Upper lobe of left lung (tissue), 6 donors: ENCODE data around the gene ARGFX. TPM values are rescaled to one million over a fixed set of nuclear protein-coding genes. Genes with fewer than 3 reads are reported as not detected.
"Not testable (repeated sequence)": the region's sequence is repeated elsewhere in the genome, so short reads cannot be mapped to it uniquely, and the experiment has no call there.

Experiments used
- ATAC-seq, 2 donors: fragments of 200-7000 bp; cut with Tn5 transposase; one replicate each; pipeline ENCODE4 v1.9.1; 2022; ENCODE audit warnings: mild to moderate bottlenecking in 2 of 2, moderate library complexity in 2 of 2; ENCODE audit not compliant: low FRiP score in 2 of 2
- DNase-seq, 2 donors: peaks; one replicate each; pipeline ENCODE4 v3.0.0-alpha.2; 2019 to 2020
- H3K27ac ChIP-seq, 4 donors: fragments of 200-600 bp; sonication (generic); one replicate each; pipeline ENCODE4 v1.5.1; 2016 to 2019
- H3K27me3 ChIP-seq, 4 donors: fragments of 200-600 bp; sonication (generic); one replicate each; pipeline ENCODE4 v1.5.1; 2017 to 2019
- H3K36me3 ChIP-seq, 4 donors: fragments of 200-600 bp; sonication (generic); one replicate each; pipeline ENCODE4 v1.5.1; 2016 to 2019
- H3K4me1 ChIP-seq, 4 donors: fragments of 200-600 bp; sonication (generic); one replicate each; pipeline ENCODE4 v1.5.1; 2018 to 2019
- H3K4me3 ChIP-seq, 4 donors: fragments of 200-600 bp; sonication (generic); one replicate each; pipeline ENCODE4 v1.5.1; 2017 to 2019; ENCODE audit warnings: mild to moderate bottlenecking in 2 of 4, moderate library complexity in 1 of 4
- H3K9me3 ChIP-seq, 4 donors: fragments of 200-600 bp; sonication (generic); one replicate each; pipeline ENCODE4 v1.5.1; 2018 to 2019
- CTCF ChIP-seq, 6 experiments: fragments of 450-650 bp in 4 of 6; fragments of 200-600 bp in 2 of 6; sonication (generic) in 2 of 6; IDR thresholded peaks; one replicate each; pipeline ENCODE4 v1.5.1; 2016 to 2019; ENCODE audit warnings: antibody characterized with exemption in 6 of 6
- EP300 ChIP-seq, 4 donors: sonication (generic); formaldehyde crosslinking; IDR thresholded peaks; one replicate each; pipeline ENCODE4 v1.5.1; 2017; ENCODE audit warnings: antibody characterized with exemption in 4 of 4, control low read depth in 2 of 4
- POLR2A ChIP-seq, 4 donors: fragments of 450-650 bp; IDR thresholded peaks; one replicate each; pipeline ENCODE4 v1.5.1; 2016 to 2017; ENCODE audit warnings: antibody characterized with exemption in 4 of 4, mild to moderate bottlenecking in 2 of 4
- POLR2AphosphoS5 ChIP-seq, 2 donors: sonication (generic); formaldehyde crosslinking; IDR thresholded peaks; one replicate each; pipeline ENCODE4 v1.5.1; 2017; ENCODE audit warnings: antibody characterized with exemption in 2 of 2
- WGBS, 2 donors: methylation state at CpG; one replicate each; pipeline ENCODE4 v1.1.5; 2017 to 2018; 5-methylcytosine and 5-hydroxymethylcytosine counted together
- total RNA-seq, 6 donors: library from RNA; depleted of rRNA in 4 of 6; stranded (reverse); fragments of >200 nt in 4 of 6; gene quantifications; one replicate each; pipeline versions ENCODE4 v1.1.0 to v1.2.1, GENCODE V29; 2016 to 2021
- donor health status: DM: no; HTN: no; CAD: no; lungs with moderate emphysema.
- donor health status: DM: no; HTN: yes; CAD: no; lungs with severe emphysema.

Gene ARGFX
- total RNA-seq, 6 donors from 2014 or later = not detected

- no peak overlapping the region for H3K4me3 ChIP-seq
- H3K4me1 ChIP-seq = no peaks in the 10 kb centered on the region
- WGBS, 2 donors = 93 to 94% methylated on average over 2 of the region's 2 CpGs
- H3K27me3 ChIP-seq = no peaks in the 10 kb centered on the region
- H3K27ac ChIP-seq = no peak overlapping the region
- H3K36me3 ChIP-seq = no peaks in the 10 kb centered on the region
- H3K9me3 ChIP-seq = no peaks in the 10 kb centered on the region
- no peak for TF ChIP-seq CTCF (IDR thresholded peaks at IDR 0.05)
- TF ChIP-seq EP300 (IDR thresholded peaks at IDR 0.05) = no peak
- no peak for TF ChIP-seq POLR2A (IDR thresholded peaks at IDR 0.05)
- TF ChIP-seq POLR2AphosphoS5 (IDR thresholded peaks at IDR 0.05) = no peak
- ATAC-seq (no peak), DNase-seq (no peak)
Measured at GRCh38 chr3:121598564-121598963, 30.8 kb downstream of the ARGFX start.

GRCh38 chr3:121599900-121600299 lies 32.2 kb downstream of the ARGFX start:
- H3K4me3 ChIP-seq = not testable (repeated sequence)
- whole genome bisulfite sequencing, 2 donors = 91 to 92% methylated on average over 2 of the region's 2 CpGs

GRCh38 chr3:121601212-121601812 lies 33.6 kb downstream of the ARGFX start:
- Histone ChIP-seq H3K9me3 (no peaks in the 10 kb centered on the region), H3K4me1 (no peaks in the 10 kb centered on the region), H3K27me3 (no peaks in the 10 kb centered on the region), H3K36me3 (no peaks in the 10 kb centered on the region), H3K4me3 (no peak overlapping the region), H3K27ac (no peak overlapping the region)
- TF ChIP-seq CTCF (IDR thresholded peaks at IDR 0.05) (no peak), POLR2AphosphoS5 (IDR thresholded peaks at IDR 0.05) (no peak), POLR2A (IDR thresholded peaks at IDR 0.05) (no peak), EP300 (IDR thresholded peaks at IDR 0.05) (no peak)
- ATAC-seq = no peak
- 17 to 27% methylated on average over 4 of the region's 4 CpGs for WGBS, 2 donors
- DNase-seq = no peak

More at GRCh38 chr3:121599900-121600299, 32.2 kb downstream of the ARGFX start:
- not testable (repeated sequence) for H3K27me3 ChIP-seq, DNase-seq, H3K27ac ChIP-seq, H3K4me1 ChIP-seq, H3K9me3 ChIP-seq, H3K36me3 ChIP-seq, ATAC-seq

- Histone ChIP-seq H3K27me3 (no peaks in the 10 kb centered on the region), H3K36me3 (no peaks in the 10 kb centered on the region), H3K4me3 (no peak overlapping the region), H3K9me3 (no peaks in the 10 kb centered on the region), H3K4me1 (no peaks in the 10 kb centered on the region), H3K27ac (no peak overlapping the region)
- 84 to 91% methylated on average over 2 of the region's 2 CpGs for WGBS, 2 donors
- ATAC-seq = no peak
- no peak for DNase-seq
- TF ChIP-seq CTCF (IDR thresholded peaks at IDR 0.05) = no peak
- no peak for TF ChIP-seq EP300 (IDR thresholded peaks at IDR 0.05)
- no peak for TF ChIP-seq POLR2A (IDR thresholded peaks at IDR 0.05)
- TF ChIP-seq POLR2AphosphoS5 (IDR thresholded peaks at IDR 0.05) = no peak
Measured at GRCh38 chr3:121604759-121605158, 37.0 kb downstream of the ARGFX start.

GRCh38 chr3:121606106-121606505 lies 38.4 kb downstream of the ARGFX start:
- Histone ChIP-seq H3K36me3 (no peaks in the 10 kb centered on the region), H3K27me3 (no peaks in the 10 kb centered on the region), H3K27ac (no peak overlapping the region), H3K4me1 (no peaks in the 10 kb centered on the region), H3K9me3 (no peaks in the 10 kb centered on the region), H3K4me3 (no peak overlapping the region)
- WGBS, 2 donors = 92 to 93% methylated on average over 4 of the region's 4 CpGs
- ATAC-seq (no peak), DNase-seq (no peak)
- TF ChIP-seq CTCF (IDR thresholded peaks at IDR 0.05) = no peak
- TF ChIP-seq EP300 (IDR thresholded peaks at IDR 0.05) = no peak
- no peak for TF ChIP-seq POLR2A (IDR thresholded peaks at IDR 0.05)
- no peak for TF ChIP-seq POLR2AphosphoS5 (IDR thresholded peaks at IDR 0.05)

Other genes starting within 250 kb of the ARGFX start
- gene POLQ, start 22.0 kb upstream of the ARGFX start, total RNA-seq = 1 to 10 TPM in 1 of 6 donors, under 1 TPM in 5; under 0.01 to 1.2 (median 0.46) TPM
- gene FBXO40, start 25.4 kb downstream of the ARGFX start, total RNA-seq = not detected
- 100 to 1,000 TPM in 4 of 6 donors, 10 to 100 TPM in 2; 71.7 to 234 (median 110) TPM for gene HCLS1, start 93.0 kb downstream of the ARGFX start, total RNA-seq
- gene GOLGB1, start 181.8 kb downstream of the ARGFX start, total RNA-seq = 100 to 1,000 TPM in 1 of 6 donors, 10 to 100 TPM in 5; 46.4 to 116 (median 51.8) TPM